Measurements from ENCODE around the gene JPH3.

DNA sequence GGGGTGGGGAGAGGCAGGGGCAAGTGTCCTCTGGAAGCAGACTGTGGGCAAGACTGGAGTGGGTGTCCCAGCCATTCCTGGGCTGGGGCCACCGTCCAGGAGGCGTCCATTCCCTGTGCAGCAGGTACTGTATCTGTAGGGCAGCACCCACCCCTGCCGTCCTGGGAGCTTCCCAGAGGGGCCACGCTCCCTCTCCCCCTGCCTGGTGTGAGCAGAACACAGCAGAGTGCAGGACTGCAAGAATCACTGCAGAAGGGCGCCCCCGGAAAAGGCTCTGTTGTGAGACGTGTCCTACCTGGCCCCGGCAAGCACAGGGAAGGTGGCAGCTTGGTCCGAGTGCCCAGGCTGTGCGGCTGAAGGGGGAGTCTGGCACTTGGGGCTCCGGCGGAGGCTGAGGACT lies 93.2 kb downstream of the JPH3 start:
- TF ChIP-seq CTCF (conservative IDR thresholded peaks at IDR 0.05): no peak
- TF ChIP-seq ZFX (IDR thresholded peaks at IDR 0.05): no peak

Data from C4-2B (cell line).